IMR-90 (cell line): ENCODE data around the gene ZDHHC12. TPM values are rescaled to one million over a fixed set of nuclear protein-coding genes. Genes with fewer than 3 reads are reported as not detected.

Experiments
- ATAC-seq: fragments of 200-7000 bp; cut with Tn5 transposase; 2 replicates; pipeline ENCODE4 v1.9.1; 2020; ENCODE audit warnings: low read depth, mild to moderate bottlenecking, moderate library complexity
- BruUV-seq: library from RNA; stranded (reverse); fragments of 400-500 nt; replicated peaks from 2 replicates; lab custom pipeline; 2021; lab: Mats Ljungman, UMichigan
- CTCF ChIA-PET: fragments of 300-600 bp; formaldehyde crosslinking; extraction: SDS; loops from one replicate; lab custom pipeline; 2021; ENCODE audit warnings: antibody characterized with exemption; lab: Yijun Ruan, JAX
- POLR2A ChIA-PET: fragments of 300-600 bp; sonication (Branson Sonifier 250); formaldehyde crosslinking; loops from one replicate; lab custom pipeline; 2022; ENCODE audit warnings: antibody characterized with exemption; ENCODE audit not compliant: unreplicated experiment; lab: Charles Lee
- DNase-seq: peaks from one replicate; pipeline ENCODE4 v3.0.0; 2013
- H2AFZ ChIP-seq: replicated peaks from 2 replicates; pipeline ENCODE3; 2013; ENCODE audit warnings: low read length, mild to moderate bottlenecking; ENCODE audit not compliant: poor library complexity
- H2AK5ac ChIP-seq: 2 replicates; pipeline ENCODE4 v1.6.1; 2013; ENCODE audit warnings: low read depth, low read length, inconsistent platforms
- H2AK9ac ChIP-seq: replicated peaks from 2 replicates; pipeline ENCODE3; 2013; ENCODE audit warnings: mild to moderate bottlenecking, low read depth, low read length, moderate library complexity; ENCODE audit not compliant: poor library complexity
- H2BK120ac ChIP-seq: 2 replicates; pipeline ENCODE4 v1.6.1; 2013; ENCODE audit warnings: low read depth, low read length, inconsistent platforms
- H2BK15ac ChIP-seq: 3 replicates; pipeline ENCODE4 v1.6.1; 2013; ENCODE audit warnings: low read depth, low read length, inconsistent platforms
- H2BK20ac ChIP-seq: 2 replicates; pipeline ENCODE4 v1.6.1; 2013; ENCODE audit warnings: low read depth, mild to moderate bottlenecking, inconsistent platforms, low read length, moderate library complexity
- H2BK5ac ChIP-seq: 2 replicates; pipeline ENCODE4 v1.6.1; 2013; ENCODE audit warnings: mild to moderate bottlenecking, low read depth, low read length, inconsistent platforms; ENCODE audit not compliant: poor library complexity, severe bottlenecking
- H3K14ac ChIP-seq: replicated peaks from 2 replicates; pipeline ENCODE4 v1.6.1; 2013; ENCODE audit warnings: low read depth, low read length, inconsistent platforms
- H3K18ac ChIP-seq: 2 replicates; pipeline ENCODE4 v1.6.1; 2013; ENCODE audit warnings: low read depth, low read length, control low read depth
- H3K23ac ChIP-seq: 2 replicates; pipeline ENCODE4 v1.6.1; 2013; ENCODE audit warnings: low read depth, low read length, inconsistent platforms
- H3K27ac ChIP-seq: 2 replicates; pipeline ENCODE4 v1.5.1; 2013; ENCODE audit warnings: mild to moderate bottlenecking, control low read depth, low read length; ENCODE audit not compliant: insufficient read depth
- H3K27me3 ChIP-seq: 2 replicates; pipeline ENCODE4 v1.6.1; 2013; ENCODE audit warnings: low read length; ENCODE audit not compliant: control insufficient read depth, insufficient read depth
- H3K36me3 ChIP-seq: 2 replicates; pipeline ENCODE4 v1.6.1; 2013; ENCODE audit warnings: low read length, mixed read lengths; ENCODE audit not compliant: control insufficient read depth, insufficient read depth
- H3K4ac ChIP-seq: 2 replicates; pipeline ENCODE4 v1.6.1; 2013; ENCODE audit warnings: low read depth, low read length, inconsistent platforms
- H3K4me1 ChIP-seq: 2 replicates; pipeline ENCODE4 v1.6.1; 2013; ENCODE audit warnings: low read length, mixed read lengths; ENCODE audit not compliant: control insufficient read depth, insufficient read depth
- H3K4me2 ChIP-seq: 2 replicates; pipeline ENCODE4 v1.6.1; 2013; ENCODE audit warnings: low read depth, mild to moderate bottlenecking, control low read depth, low read length, moderate library complexity
- H3K4me3 ChIP-seq: 2 replicates; pipeline ENCODE4 v1.5.1; 2013; ENCODE audit warnings: low read depth, mild to moderate bottlenecking, control low read depth, low read length, moderate library complexity; ENCODE audit not compliant: insufficient read depth
- H3K56ac ChIP-seq: 2 replicates; pipeline ENCODE4 v1.6.1; 2013; ENCODE audit warnings: low read length, inconsistent platforms; ENCODE audit not compliant: insufficient read depth; ENCODE audit errors: extremely low read depth
- H3K79me1 ChIP-seq, 2 experiments: 2 replicates each; pipeline ENCODE4 v1.6.1; 2013; ENCODE audit warnings: low read length in 2 of 2, inconsistent platforms in 1 of 2, low read depth in 1 of 2
- H3K9ac ChIP-seq: 2 replicates; pipeline ENCODE4 v1.6.1; 2013; ENCODE audit warnings: low read depth, low read length, control low read depth
- H3K9me1 ChIP-seq: 2 replicates; pipeline ENCODE4 v1.6.1; 2013; ENCODE audit warnings: low read length, inconsistent platforms; ENCODE audit not compliant: insufficient read depth
- H3K9me3 ChIP-seq: 2 replicates; pipeline ENCODE4 v1.6.1; 2013; ENCODE audit warnings: low read length; ENCODE audit not compliant: control insufficient read depth, insufficient read depth
- H4K20me1 ChIP-seq: 2 replicates; pipeline ENCODE4 v1.6.1; 2013; ENCODE audit warnings: low read length, inconsistent platforms; ENCODE audit not compliant: insufficient read depth
- H4K5ac ChIP-seq: 2 replicates; pipeline ENCODE4 v1.6.1; 2013; ENCODE audit warnings: mild to moderate bottlenecking, low read depth, low read length, control low read depth
- H4K8ac ChIP-seq, 2 experiments: 2 replicates each; pipeline ENCODE4 v1.6.1; 2013; ENCODE audit warnings: low read depth in 2 of 2, low read length in 2 of 2, control low read depth in 1 of 2, inconsistent platforms in 1 of 2
- H4K91ac ChIP-seq: 2 replicates; pipeline ENCODE4 v1.6.1; 2013; ENCODE audit warnings: low read depth, low read length, inconsistent platforms; ENCODE audit not compliant: insufficient read depth
- CEBPB ChIP-seq: IDR thresholded peaks from 2 replicates; pipeline ENCODE4 v1.6.1; 2012; ENCODE audit warnings: low read depth, low read length, improper control_type of control experiment
- CTCF ChIP-seq: conservative IDR thresholded peaks from 2 replicates; pipeline ENCODE4 v1.5.1; 2012; ENCODE audit warnings: mild to moderate bottlenecking, low read depth, low read length, improper control_type of control experiment
- FOS ChIP-seq: fragments of 150-350 bp; IDR thresholded peaks from 2 replicates; pipeline ENCODE4 v1.6.1; 2016; ENCODE audit warnings: low read depth, low read length
- MAFK ChIP-seq: IDR thresholded peaks from 2 replicates; pipeline ENCODE4 v1.6.1; 2012; ENCODE audit warnings: low read depth, low read length, improper control_type of control experiment
- MAZ ChIP-seq: IDR thresholded peaks from 2 replicates; pipeline ENCODE4 v1.6.1; 2012; ENCODE audit warnings: low read depth, mild to moderate bottlenecking, low read length, improper control_type of control experiment, moderate library complexity, borderline replicate concordance
- MXI1 ChIP-seq: IDR thresholded peaks from 2 replicates; pipeline ENCODE4 v1.6.1; 2012; ENCODE audit warnings: low read depth, mild to moderate bottlenecking, low read length, moderate library complexity, borderline replicate concordance
- POLR2A ChIP-seq: IDR thresholded peaks from 2 replicates; pipeline ENCODE4 v1.6.1; 2012; ENCODE audit warnings: mild to moderate bottlenecking, low read depth, low read length
- RAD21 ChIP-seq: IDR thresholded peaks from 2 replicates; pipeline ENCODE4 v1.6.1; 2012; ENCODE audit warnings: low read length, improper control_type of control experiment
- RCOR1 ChIP-seq: IDR thresholded peaks from 2 replicates; pipeline ENCODE4 v1.6.1; 2012; ENCODE audit warnings: mild to moderate bottlenecking, low read length, improper control_type of control experiment; ENCODE audit not compliant: insufficient replicate concordance
- RFX5 ChIP-seq: IDR thresholded peaks from 2 replicates; pipeline ENCODE4 v1.8.0; 2012; ENCODE audit warnings: low read depth, mild to moderate bottlenecking, low read length, moderate library complexity
- USF2 ChIP-seq: fragments of 150-350 bp; IDR thresholded peaks from 2 replicates; pipeline ENCODE4 v1.6.1; 2017; ENCODE audit warnings: mild to moderate bottlenecking, antibody characterized with exemption, low read length, low read depth
- WGBS, 2 experiments: methylation state at CpG; one replicate each; pipeline versions ENCODE4 v1.1.5 to v1.1.7; 2013; ENCODE audit warnings: missing lambda C conversion rate in 2 of 2; ENCODE audit not compliant: insufficient read length in 1 of 2; ENCODE audit errors: extremely low coverage in 2 of 2; 5-methylcytosine and 5-hydroxymethylcytosine counted together
- dilution Hi-C: fragments of 300-500 bp; cut with HindIII; formaldehyde crosslinking; loops from one replicate; pipeline ENCODE4 v1.14.3; 2018; ENCODE audit warnings: low sequenced_read_pairs; ENCODE audit not compliant: unreplicated experiment
- in situ Hi-C: fragments of 300-500 bp; cut with MboI; formaldehyde crosslinking; loops from 3 replicates; pipeline ENCODE4 v1.14.3; 2019; ENCODE audit warnings: low sequenced_read_pairs, inconsistent platforms, mixed read lengths
- intact Hi-C: fragments of 100-400 bp; cut with micrococcal nuclease; formaldehyde crosslinking; loops from 2 replicates; pipeline ENCODE4 v1.10.0; 2022
- polyA plus RNA-seq, 3 experiments: library from polyadenylated mRNA; depleted of rRNA; stranded (reverse); fragments of >200 nt; gene quantifications; 2 replicates each; pipeline ENCODE4 v1.2.3, GENCODE V29; 2012; ENCODE audit warnings: low replicate concordance in 1 of 3
- total RNA-seq: library from RNA; depleted of rRNA; stranded (reverse); fragments of >200 nt; gene quantifications from 2 replicates; pipeline ENCODE4 v1.2.3, GENCODE V29; 2012

ZDHHC12 gene
- total and polyA plus RNA-seq, 2 of the 4 experiments (the other 2 are of a cell fraction), result 16.7 to 60.7 TPM

- POLR2A ChIA-PET, result no interaction called here
- intact Hi-C loops, result no loop called here
Observed at GRCh38 chr9:128747241-128747640, 23.3 kb upstream of the ZDHHC12 start.

More at GRCh38 chr9:128747241-128747640, 23.3 kb upstream of the ZDHHC12 start:
- H3K4me1 ChIP-seq, result no peaks in the 10 kb centered on the region
- no peak for DNase-seq
- H3K4me3 ChIP-seq, result no peak overlapping the region
- H3K23ac ChIP-seq, result no peak overlapping the region
- in situ Hi-C loops, result no loop called here
- no peak overlapping the region for H3K14ac ChIP-seq
- no peaks in the 10 kb centered on the region for H4K20me1 ChIP-seq
- H3K36me3 ChIP-seq, result peaks cover 27% of the 10 kb centered on the region
- H4K91ac ChIP-seq, result no peak overlapping the region
- H2BK120ac ChIP-seq, result no peak overlapping the region
- H3K56ac ChIP-seq, result no peak overlapping the region
- ATAC-seq, result no peak
- no peak overlapping the region for H3K4me2 ChIP-seq
- BruUV-seq, result no TSS peak
- H2AK9ac ChIP-seq, result no peak overlapping the region
- no peak overlapping the region for H3K9ac ChIP-seq
- TF ChIP-seq FOS (no peak), POLR2A (no peak), RCOR1 (no peak), MAFK (no peak), CEBPB (no peak), MXI1 (no peak), CTCF (no peak), MAZ (no peak), RFX5 (no peak), USF2 (no peak), RAD21 (no peak)
- no CpG with 5 or more reads among the region's 1 CpG for WGBS, 2 experiments
- no peak overlapping the region for H2BK20ac ChIP-seq
- no peaks in the 10 kb centered on the region for H3K27me3 ChIP-seq
- dilution Hi-C loops, result no loop called here
- H3K18ac ChIP-seq, result no peak overlapping the region
- no peak overlapping the region for H3K4ac ChIP-seq
- H4K5ac ChIP-seq, result no peak overlapping the region
- H3K9me3 ChIP-seq, result no peaks in the 10 kb centered on the region
- 0 out of 2 replicates have a peak, but pooled peaks cover 2% of the 10 kb centered on the region for H3K9me1 ChIP-seq
- no peak overlapping the region for H4K8ac ChIP-seq
- no peak overlapping the region for H2BK15ac ChIP-seq
- no peak overlapping the region for H2AK5ac ChIP-seq
- H3K27ac ChIP-seq, result no peak overlapping the region
- CTCF ChIA-PET, result interaction anchor here (0.8 kb wide), 1 partner anchor 14 kb away, joined by 3 read pairs; no protein-coding TSS in a partner anchor
- H3K79me1 ChIP-seq, result no peaks in the 10 kb centered on the region
- H2AFZ ChIP-seq, result no peak overlapping the region
- H2BK5ac ChIP-seq, result no peak overlapping the region
